GM23338 (cell line): ENCODE measurements around the gene ZNRD2. TPM values are rescaled to one million over a fixed set of nuclear protein-coding genes. Genes with fewer than 3 reads are reported as not detected.

Experiments
- CREB1 ChIP-seq: fragments of 250-450 bp; sonication (Bioruptor Pico); IDR thresholded peaks from 2 replicates; pipeline ENCODE4 v1.5.0; 2020; ENCODE audit warnings: low read depth, mild to moderate bottlenecking, moderate library complexity
- ETS1 ChIP-seq: IDR thresholded peaks from 2 replicates; pipeline ENCODE4 v1.6.1; 2016; ENCODE audit warnings: antibody characterized with exemption
- EZH2 ChIP-seq: fragments of 200-600 bp; sonication (generic); IDR thresholded peaks from one replicate; pipeline ENCODE4 v1.8.0; 2017; ENCODE audit warnings: antibody characterized with exemption, mild to moderate bottlenecking, low read depth; ENCODE audit not compliant: unreplicated experiment
- EZH2phosphoT487 ChIP-seq: fragments of 200-600 bp; sonication (generic); IDR thresholded peaks from one replicate; pipeline ENCODE4 v1.8.1; 2018; ENCODE audit warnings: antibody characterized with exemption; ENCODE audit not compliant: unreplicated experiment
- JUNB ChIP-seq: IDR thresholded peaks from one replicate; pipeline ENCODE4 v1.6.1; 2016; ENCODE audit warnings: antibody characterized with exemption; ENCODE audit not compliant: unreplicated experiment
- NANOG ChIP-seq: IDR thresholded peaks from 2 replicates; pipeline ENCODE4 v1.6.1; 2016; ENCODE audit warnings: antibody characterized with exemption, borderline replicate concordance
- STAT1 ChIP-seq: IDR thresholded peaks from one replicate; pipeline ENCODE4 v1.6.1; 2016; ENCODE audit warnings: antibody characterized with exemption; ENCODE audit not compliant: unreplicated experiment
- ZNF114 ChIP-seq: fragments of 250-450 bp; sonication (Bioruptor Pico); IDR thresholded peaks from 2 replicates; pipeline ENCODE4 v1.5.0; 2020; ENCODE audit warnings: mild to moderate bottlenecking, moderate library complexity
- ZNF331 ChIP-seq: fragments of 250-450 bp; sonication (Bioruptor Pico); IDR thresholded peaks from 2 replicates; pipeline ENCODE4 v1.5.0; 2020; ENCODE audit warnings: low read depth, mild to moderate bottlenecking, moderate library complexity
- ZNF462 ChIP-seq: fragments of 250-450 bp; sonication (Bioruptor Pico); IDR thresholded peaks from 2 replicates; pipeline ENCODE4 v1.5.0; 2020; ENCODE audit warnings: mild to moderate bottlenecking, moderate library complexity
- polyA plus RNA-seq: library from polyadenylated mRNA; unstranded; fragments of >200 nt; fragmentation: Nextera tagmentation; extraction: Ambion mirVana; gene quantifications from 2 replicates; pipeline ENCODE4 v1.2.1, GENCODE V29; 2016
- total RNA-seq: library from RNA; depleted of rRNA; stranded (reverse); fragments of >200 nt; shearing (Covaris generic); gene quantifications from 2 replicates; pipeline ENCODE4 v1.2.3, GENCODE V29; 2014

The ZNRD2 gene
- total and polyA plus RNA-seq, 2 experiments from 2014 or later, result 78.6 to 148 TPM

GRCh38 chr11:65556470-65557279 is 13.6 kb upstream of the ZNRD2 start (continued):
- no peak for TF ChIP-seq ZNF462 (CRISPR knock-in tag)
- TF ChIP-seq NANOG, result no peak
- no peak for TF ChIP-seq CREB1
- no peak for TF ChIP-seq JUNB
- no peak for TF ChIP-seq STAT1
- TF ChIP-seq EZH2phosphoT487, result no peak
- no peak for TF ChIP-seq ZNF331 (CRISPR knock-in tag)
- TF ChIP-seq ZNF114, result no peak
- TF ChIP-seq ETS1, result no peak
- TF ChIP-seq EZH2, result no peak
